Measurements from ENCODE around the gene GPN2. TPM values are rescaled to one million over a fixed set of nuclear protein-coding genes. Genes with fewer than 3 reads are reported as not detected.

Gene GPN2
- total and polyA plus RNA-seq, 9 of the 15 experiments (the other 6 are each of a cell fraction or from before 2014, with no cell fraction given) = 9.9 to 58.8 (median 20.4) TPM

DNA sequence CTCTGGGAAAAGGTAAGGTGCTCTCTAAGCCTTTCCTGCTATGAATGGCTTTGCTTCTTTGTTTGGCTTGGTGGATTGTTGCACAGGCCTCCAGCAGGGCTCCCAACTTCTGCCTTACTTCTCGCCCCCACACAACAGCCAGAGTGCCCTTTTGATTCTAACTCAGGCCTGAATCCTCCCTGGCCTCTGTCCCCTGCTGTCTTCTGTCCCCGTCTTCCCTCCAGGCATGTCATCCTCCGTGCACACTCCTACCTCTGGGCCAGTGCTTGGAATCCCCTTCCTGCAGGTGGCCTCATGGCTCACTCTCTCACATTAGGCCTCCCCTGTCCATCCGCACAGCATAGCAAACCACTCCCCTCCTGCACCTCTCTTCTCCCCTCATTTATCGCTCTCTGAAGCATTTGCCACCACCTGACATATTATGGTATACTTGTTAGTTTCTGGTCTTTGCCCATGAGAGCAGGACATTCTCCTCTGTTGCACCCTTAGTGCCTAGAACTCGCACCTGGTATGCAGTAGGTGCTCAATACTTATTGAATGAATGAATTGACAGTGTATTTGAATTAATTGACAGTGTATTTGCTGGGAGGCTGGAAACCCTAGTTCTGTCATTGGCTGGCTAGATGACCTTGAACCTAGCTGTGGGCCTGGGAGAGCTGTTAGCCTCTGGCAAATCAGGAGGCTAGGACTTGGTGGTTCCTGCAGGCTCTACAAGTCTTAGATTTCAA is 60.7 kb downstream of the GPN2 start:
- BruUV-seq (replicated peaks) = no TSS peak
- 69% methylated on average over 6 of the region's 6 CpGs for WGBS (ENCODE audit: insufficient coverage, low coverage, missing lambda C conversion rate)
- Histone ChIP-seq H3K4me2 (ENCODE audit: insufficient read depth, low read length) (peak overlapping the region; percentile 70), H3K9me1 (ENCODE audit: control insufficient read depth, insufficient read depth, low read length) (peaks cover 10% of the 10 kb centered on the region), H3K9me3 (replicated peaks; ENCODE audit: control insufficient read depth, insufficient read depth, low read depth, low read length) (no peaks in the 10 kb centered on the region), H3K4me3 (no peak overlapping the region; the same call in 1 of the 2 replicates), H3K9ac (ENCODE audit: insufficient read depth in 1 of 2, low read depth in 2 of 2, low read length in 2 of 2) (peak overlapping the region; percentile 27 to 85), H3K79me2 (ENCODE audit: control insufficient read depth, insufficient read depth, low read length) (peaks cover 41% of the 10 kb centered on the region), H3K36me3 (ENCODE audit: control insufficient read depth, insufficient read depth, low read length) (peaks cover 57% of the 10 kb centered on the region), H3K27me3 (ENCODE audit: control insufficient read depth in 2 of 2, insufficient read depth in 2 of 2, low read length in 2 of 2) (no peaks in the 10 kb centered on the region), H2AFZ (ENCODE audit: low read depth, low read length) (no peak overlapping the region), H3K4me1 (replicated peaks in 1 of 2; ENCODE audit: control insufficient read depth in 2 of 2, insufficient read depth in 2 of 2, low read length in 2 of 2) (peaks cover 42 to 44% of the 10 kb centered on the region in 2 experiments), H4K20me1 (replicated peaks; ENCODE audit: control insufficient read depth, insufficient read depth, low read length) (peaks cover 16% of the 10 kb centered on the region; the same call in 1 of the 2 replicates), H3K27ac (ENCODE audit: extremely low read depth, low read depth, low read length) (peak overlapping the region; percentile 48; the same call in 2 of the 3 replicates)
- peak; percentile 49 for FAIRE-seq
- ATAC-seq = peak; percentile 5; the same call in 1 of the 3 replicates
- TF ChIP-seq ZNF431 (CRISPR knock-in tag; IDR thresholded peaks at IDR 0.05) = no peak
- peak; percentile 80; the same call in 1 of the 2 replicates for TF ChIP-seq ZKSCAN8 (CRISPR knock-in tag; IDR thresholded peaks at IDR 0.05)
- TF ChIP-seq, protein P1, sequence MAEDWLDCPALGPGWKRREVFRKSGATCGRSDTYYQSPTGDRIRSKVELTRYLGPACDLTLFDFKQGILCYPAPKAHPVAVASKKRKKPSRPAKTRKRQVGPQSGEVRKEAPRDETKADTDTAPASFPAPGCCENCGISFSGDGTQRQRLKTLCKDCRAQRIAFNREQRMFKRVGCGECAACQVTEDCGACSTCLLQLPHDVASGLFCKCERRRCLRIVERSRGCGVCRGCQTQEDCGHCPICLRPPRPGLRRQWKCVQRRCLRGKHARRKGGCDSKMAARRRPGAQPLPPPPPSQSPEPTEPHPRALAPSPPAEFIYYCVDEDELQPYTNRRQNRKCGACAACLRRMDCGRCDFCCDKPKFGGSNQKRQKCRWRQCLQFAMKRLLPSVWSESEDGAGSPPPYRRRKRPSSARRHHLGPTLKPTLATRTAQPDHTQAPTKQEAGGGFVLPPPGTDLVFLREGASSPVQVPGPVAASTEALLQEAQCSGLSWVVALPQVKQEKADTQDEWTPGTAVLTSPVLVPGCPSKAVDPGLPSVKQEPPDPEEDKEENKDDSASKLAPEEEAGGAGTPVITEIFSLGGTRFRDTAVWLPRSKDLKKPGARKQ (CRISPR knock-in tag; IDR thresholded peaks at IDR 0.05) = no peak
- TF ChIP-seq CXXC5 (CRISPR knock-in tag; IDR thresholded peaks at IDR 0.05) = no peak
- 0 out of 2 replicates have a peak, but pooled peaks have one; percentile 52 for TF ChIP-seq LARP7 (IDR thresholded peaks at IDR 0.05)
- TF ChIP-seq BACH1 (tag; IDR thresholded peaks at IDR 0.05) = no peak
- no peak for TF ChIP-seq NFE2 (IDR thresholded peaks at IDR 0.05; ENCODE audit: low read depth)
- TF ChIP-seq EGR1 (conservative IDR thresholded peaks at IDR 0.05) = 0 out of 2 replicates have a peak, but pooled peaks have one; percentile 14
- TF ChIP-seq HDGF (IDR thresholded peaks at IDR 0.05) = 0 out of 2 replicates have a peak, but pooled peaks have one; percentile 2
- TF ChIP-seq KAT7 (CRISPR knock-in tag; IDR thresholded peaks at IDR 0.05; ENCODE audit: borderline replicate concordance) = no peak
- ChIA-PET CTCF (ENCODE audit: low intra/inter-chr PET ratio) (no interaction called here), POLR2A (interaction anchor here (0.8 to 2.2 kb wide), 8 partner anchors 9 to 152 kb away, joined by 3 to 7 read pairs (median 3); partner anchors contain the start of gene NR0B2)
- in situ Hi-C loops (cut with MboI) = no loop called here
- intact Hi-C loops (cut with micrococcal nuclease) = no loop called here
- DNase-seq (ENCODE audit: extremely low read depth in 1 of 4, low spot score in 3 of 4) = peak in 1 of 4 experiments; percentile 14

Measured in K562 (cell line).